GM19395 (cell line): ENCODE data around the gene BBIP1.
"Not testable (repeated sequence)": the region's sequence is repeated elsewhere in the genome, so short reads cannot be mapped to it uniquely, and the experiment has no call there.

Source experiments
- ATAC-seq: cut with Tn5 transposase; IDR thresholded peaks from one replicate; pipeline ENCODE4 v1.9.1; 2021; ENCODE audit warnings: mild to moderate bottlenecking, moderate library complexity; ENCODE audit not compliant: unreplicated experiment

Gene BBIP1

DNA sequence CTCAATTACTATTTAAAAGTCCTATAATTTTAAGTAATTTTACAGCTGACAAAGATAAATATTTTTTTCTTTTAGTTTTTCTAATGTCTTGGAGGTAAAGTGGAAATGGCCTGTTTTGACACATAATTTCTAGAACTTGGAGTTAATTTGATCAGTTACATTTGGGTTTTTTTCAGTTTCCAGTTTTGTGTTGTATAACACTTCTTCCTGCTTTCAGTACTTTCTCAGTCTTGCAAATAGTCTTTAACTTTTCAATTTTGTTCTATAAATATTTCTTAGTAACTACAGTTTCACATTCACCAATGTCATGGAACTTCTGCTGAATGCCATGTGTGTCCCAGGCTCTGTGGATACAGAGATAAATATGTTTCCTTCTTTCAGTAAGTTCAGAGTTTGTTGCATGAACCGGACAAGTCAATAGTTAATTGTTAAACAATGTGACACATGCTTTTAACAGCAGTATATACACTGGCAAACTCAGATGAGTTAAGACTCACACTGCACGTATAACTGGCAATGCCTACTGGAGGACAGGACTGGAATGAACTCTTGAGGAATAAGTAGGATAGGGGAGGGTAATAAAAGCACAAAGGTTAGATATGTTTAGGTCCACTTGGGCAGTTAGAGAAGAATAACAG, 5.0 kb upstream of the BBIP1 start:
- ATAC-seq = peak; percentile 25

DNA sequence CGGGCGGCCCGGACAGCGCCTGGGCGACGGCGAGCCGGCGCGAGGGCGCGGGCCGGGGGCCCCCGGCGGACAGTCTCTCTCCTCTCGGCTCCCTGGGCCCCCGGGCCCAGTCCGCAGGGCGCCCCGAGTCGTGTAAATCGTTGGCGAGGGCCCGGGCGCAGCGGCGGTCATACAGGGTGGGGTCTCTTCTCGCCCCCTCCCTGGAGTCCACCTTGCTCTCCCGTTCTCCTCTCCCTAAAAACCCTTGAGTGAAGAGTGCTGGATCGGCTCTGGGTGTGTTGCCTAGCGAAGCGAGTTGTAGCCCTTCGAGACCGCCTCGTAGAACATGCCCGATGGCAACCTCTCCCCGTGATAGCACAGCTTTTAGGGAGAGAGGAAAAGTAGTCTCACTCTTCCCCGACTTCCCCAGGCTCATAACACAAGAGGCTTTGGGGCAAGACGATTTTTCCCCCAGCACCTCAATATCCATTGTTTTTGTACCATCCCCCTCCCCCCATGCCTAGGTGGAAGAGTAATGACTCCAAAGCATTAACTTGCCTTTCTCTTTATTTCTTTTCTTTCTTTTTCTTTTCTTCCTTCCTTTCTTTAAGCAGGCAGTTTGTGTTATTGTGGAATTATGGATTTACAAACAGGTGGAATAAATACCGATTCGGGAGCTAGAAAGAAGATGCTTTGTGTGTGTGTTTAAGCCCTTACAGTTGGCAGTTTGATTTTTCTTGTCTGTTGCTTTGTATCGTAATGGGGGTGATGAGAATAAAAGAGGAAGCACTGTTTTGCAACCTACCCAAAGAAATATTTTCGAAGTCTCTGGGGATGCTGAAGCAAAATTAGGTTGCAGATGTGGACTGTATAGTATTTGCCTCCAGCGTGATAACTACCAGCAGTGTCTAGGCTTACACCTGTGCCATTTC, 1.2 kb upstream of the BBIP1 start:
- ATAC-seq = peak; percentile 31

DNA sequence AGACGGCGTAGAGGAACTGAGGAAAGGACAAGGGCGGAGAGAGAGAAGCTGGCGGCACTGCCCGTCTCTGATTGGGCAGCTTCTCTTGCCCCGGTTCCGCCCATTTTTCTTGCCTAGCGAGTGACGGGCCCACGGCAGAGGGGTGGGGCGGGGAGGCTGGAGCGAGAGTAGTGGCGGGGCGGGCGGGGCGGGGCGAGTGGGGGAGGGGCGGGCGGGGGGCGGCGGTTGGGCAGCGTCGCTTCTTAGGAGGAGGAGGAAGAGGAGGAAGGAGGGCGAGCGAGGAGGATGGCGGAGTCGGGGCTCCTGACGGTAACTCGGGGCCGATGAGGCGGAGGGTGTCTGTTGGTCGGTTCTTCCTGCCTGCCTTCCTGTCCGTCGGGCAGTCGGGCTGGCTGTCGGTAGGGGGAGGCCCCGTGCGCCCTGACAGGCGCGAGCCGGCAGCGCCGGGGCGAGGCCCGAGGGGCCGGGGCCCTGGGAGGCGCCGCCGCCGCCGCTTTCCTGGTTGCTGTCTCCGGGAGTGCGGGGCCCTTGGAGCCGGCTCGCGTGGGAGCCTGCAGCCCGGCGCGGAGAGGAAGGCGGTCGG, 460 bp upstream of the BBIP1 start, which contains the start of gene SHOC2:
Gene SHOC2, plus strand, starts transcription at position 256 of the 583 bp plus-strand sequence. CDS start 44,755 bp downstream, outside the sequence.
- ATAC-seq = peak; percentile 4

DNA sequence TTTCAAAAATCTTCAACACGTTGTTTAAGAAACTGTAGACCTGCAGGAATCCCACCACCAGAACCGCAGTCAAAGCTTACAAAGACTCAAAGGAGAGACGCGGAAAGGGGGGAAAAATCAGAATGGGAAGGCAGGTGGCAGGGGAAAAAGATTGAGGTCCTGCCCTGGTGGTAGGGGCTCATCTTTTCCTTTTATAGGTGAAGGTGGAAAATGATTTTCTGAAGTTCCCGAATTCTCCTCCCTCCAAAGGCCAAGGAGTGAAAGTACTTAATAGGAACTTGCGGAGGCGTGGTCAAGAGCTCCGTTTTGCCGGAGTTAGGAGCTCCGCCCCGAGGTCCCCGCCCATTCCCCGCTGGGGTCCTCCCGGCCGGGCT, 724 bp downstream of the BBIP1 start:
- no peak for ATAC-seq

DNA sequence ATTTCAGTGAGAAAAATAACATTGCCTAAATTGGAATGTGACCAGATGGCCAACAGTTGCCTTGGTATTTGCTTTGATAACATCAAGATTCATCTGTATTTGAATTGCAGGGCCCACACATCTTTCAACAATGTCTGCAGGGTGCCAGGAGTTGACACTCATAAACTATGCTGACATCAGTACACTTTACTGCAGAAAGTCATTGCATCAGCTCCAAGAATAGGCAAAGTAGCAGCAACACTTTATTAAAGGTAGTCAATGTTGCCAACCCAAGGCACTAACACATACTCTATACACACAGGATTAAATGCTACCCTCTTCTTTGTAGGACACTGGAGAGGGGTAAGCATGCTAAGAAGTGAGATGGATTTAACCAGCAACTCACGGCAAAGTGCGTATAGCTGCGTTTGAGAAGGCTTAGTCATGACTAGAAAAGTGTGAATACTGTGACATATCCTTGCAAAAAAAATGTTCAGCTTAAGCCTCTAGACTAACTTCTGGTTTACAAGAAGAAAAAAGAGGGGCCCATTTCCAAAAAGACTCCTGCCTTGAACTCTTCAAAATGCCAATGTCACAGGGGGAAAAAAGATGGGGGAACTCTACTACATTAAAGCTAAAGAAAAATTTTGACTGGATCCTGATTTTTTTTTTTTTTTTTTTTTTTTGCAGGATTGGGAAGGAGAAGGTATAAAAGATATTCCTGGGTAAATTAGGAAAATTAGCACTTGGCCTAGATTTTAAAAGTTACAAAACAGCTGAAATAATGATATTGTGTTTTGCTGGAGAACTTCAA, 2.2 kb downstream of the BBIP1 start:
- no peak for ATAC-seq

DNA sequence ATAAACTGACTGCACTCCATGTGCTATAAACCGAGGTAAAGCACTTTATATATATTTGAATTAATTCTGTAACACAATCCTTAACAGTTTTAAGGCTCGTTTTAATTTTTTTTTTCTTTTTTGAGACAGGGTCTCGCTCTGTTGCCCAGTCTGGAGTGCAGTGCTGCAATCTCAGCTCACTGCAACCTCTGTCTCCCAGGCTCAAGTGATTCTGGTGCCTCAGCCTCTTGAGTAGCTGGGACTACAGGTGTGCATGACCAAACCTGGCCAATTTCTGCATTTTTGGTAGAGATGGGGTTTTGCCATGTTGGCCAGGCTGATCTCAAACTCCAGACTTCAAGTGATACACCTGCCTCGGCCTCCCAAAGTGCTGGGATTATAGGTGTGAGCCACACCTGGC, 3.4 kb downstream of the BBIP1 start:
- not testable (repeated sequence) for ATAC-seq

DNA sequence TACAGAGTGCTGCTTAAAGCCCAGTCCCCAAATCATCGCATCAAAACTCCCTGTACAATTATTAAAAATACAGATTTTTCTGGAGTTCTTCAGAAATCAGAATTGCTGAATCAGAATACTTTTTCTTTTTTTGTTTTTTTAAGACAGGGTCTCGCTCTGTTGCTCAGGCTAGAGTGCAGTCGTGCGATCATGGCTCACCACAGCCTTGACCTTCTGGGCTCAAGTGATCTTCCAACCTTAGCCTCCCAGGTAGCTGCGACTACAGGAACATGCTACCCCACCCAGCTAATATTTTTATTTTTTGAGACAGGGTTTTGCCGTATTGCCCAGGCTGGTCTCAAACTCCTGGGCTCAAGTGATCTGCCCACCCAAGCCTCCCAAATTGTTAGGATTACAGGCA, 3.9 kb downstream of the BBIP1 start:
- no peak for ATAC-seq

DNA sequence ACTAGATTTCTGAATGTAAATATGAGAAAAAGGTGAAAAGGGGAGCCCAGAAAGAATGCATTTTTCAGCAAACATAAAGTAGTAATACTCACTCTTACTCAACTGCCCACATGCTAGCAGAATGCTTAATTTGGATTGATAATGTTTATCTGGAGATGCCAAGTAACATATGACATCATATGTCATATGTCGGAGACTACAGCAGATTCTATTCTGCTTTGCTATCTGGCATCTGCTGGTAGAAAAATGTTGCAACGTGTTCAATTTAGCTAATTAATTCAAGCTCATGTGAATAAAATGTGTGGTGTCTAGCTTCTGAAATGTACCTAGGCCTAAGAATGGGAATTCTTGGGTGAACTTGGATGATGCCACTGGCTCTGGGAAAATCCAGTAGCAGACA, 4.5 kb downstream of the BBIP1 start:
- ATAC-seq = no peak

DNA sequence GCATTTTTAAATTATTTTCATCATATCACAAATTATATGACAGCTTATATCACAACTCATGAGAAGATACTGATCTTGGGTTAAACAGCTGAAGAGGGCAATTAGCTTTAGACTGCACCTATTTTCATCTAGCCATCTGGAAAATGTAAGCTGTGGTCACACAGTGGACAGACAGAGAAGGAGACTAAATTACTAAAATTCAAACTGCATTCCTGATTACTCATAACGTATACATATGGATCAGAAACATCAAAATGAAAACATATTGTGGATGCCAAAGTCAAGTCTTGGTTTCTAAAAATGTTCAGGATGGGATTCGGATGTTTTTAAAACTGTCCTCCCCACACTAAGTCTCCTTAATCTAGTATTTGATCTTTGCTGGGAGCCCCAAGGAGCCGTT, 6.6 kb downstream of the BBIP1 start:
- no peak for ATAC-seq

DNA sequence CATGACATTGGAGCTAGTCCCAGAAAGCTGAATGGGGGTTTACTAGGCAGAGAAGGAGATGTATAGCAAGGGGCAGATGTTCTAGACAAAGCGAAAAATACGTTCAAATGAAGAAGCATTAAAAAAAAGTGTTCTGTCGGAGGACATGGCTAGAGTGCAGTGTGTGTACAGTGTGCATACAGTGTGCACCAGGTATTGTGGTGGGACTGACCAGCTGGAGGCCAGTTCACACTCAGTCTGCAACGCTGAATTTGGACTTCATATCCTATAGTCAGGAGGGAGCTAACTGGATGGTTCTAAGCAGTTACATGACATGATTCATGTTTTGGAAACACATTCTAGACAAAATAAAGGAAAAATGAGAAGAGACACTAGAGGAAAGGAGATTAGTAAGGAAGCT, 8.8 kb downstream of the BBIP1 start:
- no peak for ATAC-seq

DNA sequence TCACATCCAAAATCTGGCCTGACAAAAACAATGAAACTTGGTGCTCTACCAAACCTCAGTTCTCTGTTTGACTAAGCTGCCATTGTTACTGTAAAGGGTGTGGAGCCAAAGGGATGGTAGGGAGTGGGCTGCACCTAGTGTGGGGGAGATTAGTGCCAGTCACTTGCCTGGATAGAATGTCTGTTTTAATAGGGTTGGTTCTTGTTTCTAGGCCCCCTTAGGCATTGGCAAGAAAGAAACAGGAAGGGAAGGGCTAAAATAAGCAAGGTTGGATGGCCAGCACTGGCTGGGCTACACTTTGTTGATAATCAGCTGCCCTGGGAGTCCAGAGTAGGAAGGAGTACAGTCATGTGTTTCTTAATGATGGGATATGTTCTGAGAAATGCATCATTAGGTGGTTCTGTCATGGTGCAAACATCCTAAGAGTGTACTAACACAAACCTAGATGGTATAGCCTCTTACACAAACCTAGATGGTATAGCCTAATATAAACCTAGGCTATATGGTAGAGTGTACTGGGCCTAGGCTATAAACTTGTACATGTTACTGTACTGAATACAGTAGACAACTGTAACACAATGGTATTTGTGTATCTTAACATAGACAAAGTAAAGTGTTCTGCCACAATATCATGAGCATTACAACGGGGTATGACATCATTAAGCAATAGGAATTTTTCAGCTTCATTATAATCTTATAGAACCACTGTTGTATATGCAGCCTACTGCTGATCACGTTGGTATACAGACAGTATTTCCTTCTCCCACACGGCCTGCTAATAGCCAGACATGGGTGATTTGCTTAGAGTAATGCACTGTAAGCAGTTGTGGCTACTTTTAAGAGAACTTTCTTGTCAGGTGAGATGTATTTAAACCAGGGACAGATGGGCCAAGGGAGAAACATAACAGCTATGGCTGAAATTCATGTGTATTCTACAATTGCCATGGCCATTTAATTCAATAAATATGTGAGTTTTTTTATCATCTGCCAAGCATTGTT, 15.4 kb downstream of the BBIP1 start:
- peak; percentile 72 for ATAC-seq

DNA sequence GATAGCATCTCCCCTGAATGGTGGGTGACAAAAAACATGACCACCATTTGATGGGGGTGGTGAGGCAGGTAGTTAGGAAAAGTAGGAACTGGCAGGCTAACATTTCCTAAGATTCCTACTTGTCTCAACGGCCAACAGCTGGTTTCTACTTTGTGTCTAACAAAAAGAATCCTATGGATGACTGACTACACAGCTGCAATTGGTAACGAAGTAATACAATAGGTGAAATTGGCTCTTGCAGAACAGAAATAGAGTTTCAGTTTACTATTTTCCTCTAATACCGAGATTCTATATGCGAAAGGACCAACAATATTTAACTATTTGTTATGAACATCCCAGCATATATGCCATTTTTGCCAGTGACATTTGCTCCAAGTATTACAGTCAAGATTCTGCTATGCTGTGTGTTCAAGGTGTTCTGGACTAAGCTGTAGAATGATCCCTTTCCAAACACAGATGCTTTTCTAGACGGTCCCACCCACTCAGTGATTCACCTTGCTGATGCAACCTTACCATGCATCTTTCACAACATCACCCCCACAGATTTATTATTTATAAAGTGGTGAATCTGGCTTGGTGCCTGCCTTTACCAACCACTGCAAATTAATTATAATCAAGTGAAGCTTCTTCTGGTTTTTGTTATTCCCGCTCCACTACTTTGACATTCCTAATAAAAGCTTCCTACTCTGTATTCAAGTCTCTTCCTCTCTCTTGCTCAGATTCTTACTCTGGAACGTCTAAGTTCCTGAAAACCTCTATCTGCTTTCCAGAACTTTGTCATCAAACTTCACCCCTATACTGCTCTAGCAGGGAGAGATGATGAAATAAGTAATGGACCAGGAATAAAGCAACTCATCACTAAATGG, 16.8 kb downstream of the BBIP1 start:
- no peak for ATAC-seq

DNA sequence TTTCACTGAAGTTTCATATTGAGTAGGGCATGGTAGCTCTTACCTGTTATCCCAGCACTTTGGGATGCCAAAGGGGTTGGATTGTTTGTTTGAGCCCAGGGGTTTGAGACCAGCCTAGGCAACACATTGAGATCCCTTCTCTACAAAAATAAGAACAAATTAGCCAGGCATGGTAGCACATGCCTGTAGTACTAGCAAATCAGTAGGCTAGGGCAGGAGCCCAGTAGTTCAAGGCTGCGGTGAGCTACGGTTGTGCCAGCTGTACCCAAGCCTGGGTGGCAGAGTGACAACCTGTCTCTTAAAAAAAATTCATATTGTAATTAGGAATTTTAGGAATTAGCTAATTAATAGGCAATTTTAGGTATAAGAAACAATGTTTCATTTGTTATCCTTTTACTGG, 18.0 kb downstream of the BBIP1 start:
- no peak for ATAC-seq

DNA sequence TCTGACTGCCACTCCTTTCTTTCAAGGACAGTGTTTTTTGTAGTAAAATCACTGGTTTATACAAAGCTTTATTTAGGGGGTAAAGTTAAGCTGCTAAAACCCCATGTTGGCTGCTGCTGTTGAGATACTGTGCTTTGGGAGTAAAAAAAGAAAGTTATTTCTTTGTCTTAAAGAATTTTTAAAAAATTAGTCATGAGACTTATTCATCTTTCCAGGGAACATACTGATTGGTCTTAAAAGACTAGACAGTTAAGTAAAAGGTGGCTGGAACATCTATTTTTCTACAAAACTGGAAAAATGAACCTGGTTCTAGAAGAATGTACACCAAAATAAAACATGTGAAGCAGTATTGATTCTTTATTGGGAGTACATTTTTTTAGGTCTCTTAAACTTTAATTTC, 20.6 kb downstream of the BBIP1 start:
- ATAC-seq = no peak

DNA sequence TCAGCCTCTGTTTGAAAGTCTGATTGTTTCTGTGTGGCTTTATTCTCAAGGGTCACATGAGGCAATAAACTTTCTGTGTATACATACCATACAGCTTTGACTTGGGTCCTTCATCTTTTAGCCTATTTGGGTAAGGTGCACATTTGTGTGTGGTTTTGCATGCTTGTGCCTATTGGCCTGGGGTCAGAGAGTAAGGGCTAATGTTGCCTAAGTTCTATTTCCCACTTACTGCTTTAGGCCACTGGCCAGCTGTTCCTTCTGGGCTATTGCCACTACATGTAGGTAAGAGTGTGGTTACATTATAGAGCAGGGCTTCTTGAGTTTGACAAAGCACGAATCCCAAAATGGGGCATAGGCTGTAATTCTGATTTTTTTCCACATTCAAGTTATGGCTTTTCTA, 21.8 kb downstream of the BBIP1 start:
- no peak for ATAC-seq

DNA sequence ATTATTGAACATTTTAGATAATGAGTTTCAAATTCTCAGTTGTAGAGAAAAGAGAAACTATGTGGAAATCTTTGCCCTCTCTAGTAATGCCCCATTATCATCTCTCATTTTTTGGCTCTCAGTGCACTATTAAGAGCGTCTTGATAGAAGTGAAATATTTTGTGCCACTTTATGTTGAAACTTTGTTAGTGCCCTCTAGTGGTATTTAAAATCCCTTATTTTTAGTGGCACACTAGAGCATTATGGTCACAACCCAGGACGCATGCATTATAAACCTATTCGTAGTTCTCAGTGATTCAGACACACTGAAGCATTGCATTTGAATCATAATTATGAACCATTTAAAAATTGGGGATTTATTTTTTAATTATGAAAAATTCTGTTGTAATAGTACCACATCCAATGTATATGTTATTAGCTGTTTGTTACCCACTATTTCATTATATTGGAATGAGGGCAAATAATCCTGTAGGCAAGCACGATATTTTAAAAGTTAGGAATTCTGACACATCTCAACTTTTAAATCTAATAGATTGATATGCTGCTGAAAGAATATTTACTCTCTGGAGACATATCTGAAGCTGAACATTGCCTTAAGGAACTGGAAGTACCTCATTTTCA, 25.3 kb downstream of the BBIP1 start:
- ATAC-seq = peak; percentile 81

DNA sequence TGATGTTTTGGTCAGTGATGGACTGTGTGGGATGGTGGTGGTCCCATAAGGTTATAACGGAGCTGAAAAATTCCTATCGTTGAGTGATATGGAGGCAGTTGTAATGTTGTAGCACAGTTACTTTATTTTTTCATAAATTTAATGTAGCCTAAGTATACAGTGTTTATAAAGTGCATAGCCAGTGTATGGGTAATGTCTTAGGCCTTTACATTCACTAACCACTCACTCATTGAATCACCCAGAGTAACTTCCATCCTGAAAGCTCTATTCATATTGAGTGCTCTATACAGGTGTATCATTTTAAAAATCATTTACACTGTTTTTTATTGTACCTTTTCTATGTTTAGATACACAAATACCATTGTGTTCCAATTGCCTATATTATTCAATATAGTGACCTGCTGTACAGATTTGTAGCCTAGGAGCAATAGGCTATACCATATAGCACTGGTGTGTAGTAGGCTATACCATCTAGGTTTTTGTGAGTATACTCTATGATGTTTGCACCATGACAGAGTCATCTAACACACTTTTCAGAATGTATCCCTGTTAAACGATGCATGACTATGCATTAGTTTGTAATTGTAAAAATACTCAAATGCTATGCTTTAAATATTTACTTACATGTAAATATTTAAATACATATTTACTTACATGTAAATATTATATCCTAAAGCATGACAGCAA, 26.2 kb downstream of the BBIP1 start:
- no peak for ATAC-seq

DNA sequence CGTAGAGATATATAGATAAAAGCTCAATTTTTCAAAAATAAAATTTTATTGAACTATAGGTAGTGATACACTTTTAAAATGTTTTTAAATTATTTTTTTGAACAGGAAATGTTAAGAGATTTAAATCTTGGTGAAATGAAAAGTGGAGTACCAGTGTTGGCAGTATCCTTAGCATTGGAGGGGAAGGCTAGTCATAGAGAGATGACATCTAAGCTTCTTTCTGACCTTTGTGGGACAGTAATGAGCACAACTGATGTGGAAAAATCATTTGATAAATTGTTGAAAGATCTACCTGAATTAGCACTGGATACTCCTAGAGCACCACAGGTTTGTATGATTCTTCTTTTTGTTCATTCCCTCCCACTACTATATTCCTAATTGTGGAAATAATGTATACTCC, 31.4 kb downstream of the BBIP1 start:
- no peak for ATAC-seq
